ENCODE data around the gene GAGE12G. TPM values are rescaled to one million over a fixed set of nuclear protein-coding genes. Genes with fewer than 3 reads are reported as not detected.

Gene GAGE12G
- total RNA-seq, 4 donors from 2014 or later, result not detected

DNA sequence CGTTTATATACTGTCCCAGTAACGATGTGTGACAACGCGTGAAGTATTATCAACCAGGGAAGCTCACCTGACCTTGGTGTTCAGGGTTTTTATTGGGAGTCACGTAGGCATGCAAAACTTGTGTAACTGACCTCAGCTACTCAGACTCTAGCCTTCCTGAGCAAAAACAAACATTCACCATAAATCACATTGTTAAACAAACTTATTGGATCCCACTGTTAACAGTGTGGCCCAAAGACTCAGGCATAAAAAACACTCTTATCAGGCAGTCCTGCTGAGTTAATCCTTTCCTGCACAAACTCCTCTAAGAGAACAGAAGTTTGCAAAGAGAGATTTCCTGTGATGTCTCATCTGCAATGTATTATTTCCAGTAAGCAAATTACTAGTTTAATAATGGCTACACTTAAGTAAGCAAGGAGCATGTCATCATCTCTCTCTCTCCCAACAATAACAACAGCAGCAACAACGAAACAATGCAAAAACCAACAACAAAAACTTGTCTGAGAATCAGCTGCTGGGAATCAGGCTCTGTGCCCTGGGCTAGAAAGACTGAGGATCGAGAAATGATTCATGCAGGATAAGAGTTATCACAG lies 40.6 kb downstream of the GAGE12G start:
- no peak overlapping the region for H3K4me3 ChIP-seq
- H3K9me3 ChIP-seq, result no peaks in the 10 kb centered on the region
- no peak overlapping the region for H3K27ac ChIP-seq
- H3K36me3 ChIP-seq, result no peaks in the 10 kb centered on the region
- no peak for DNase-seq
- H3K27me3 ChIP-seq, result no peaks in the 10 kb centered on the region
- TF ChIP-seq, protein P1, sequence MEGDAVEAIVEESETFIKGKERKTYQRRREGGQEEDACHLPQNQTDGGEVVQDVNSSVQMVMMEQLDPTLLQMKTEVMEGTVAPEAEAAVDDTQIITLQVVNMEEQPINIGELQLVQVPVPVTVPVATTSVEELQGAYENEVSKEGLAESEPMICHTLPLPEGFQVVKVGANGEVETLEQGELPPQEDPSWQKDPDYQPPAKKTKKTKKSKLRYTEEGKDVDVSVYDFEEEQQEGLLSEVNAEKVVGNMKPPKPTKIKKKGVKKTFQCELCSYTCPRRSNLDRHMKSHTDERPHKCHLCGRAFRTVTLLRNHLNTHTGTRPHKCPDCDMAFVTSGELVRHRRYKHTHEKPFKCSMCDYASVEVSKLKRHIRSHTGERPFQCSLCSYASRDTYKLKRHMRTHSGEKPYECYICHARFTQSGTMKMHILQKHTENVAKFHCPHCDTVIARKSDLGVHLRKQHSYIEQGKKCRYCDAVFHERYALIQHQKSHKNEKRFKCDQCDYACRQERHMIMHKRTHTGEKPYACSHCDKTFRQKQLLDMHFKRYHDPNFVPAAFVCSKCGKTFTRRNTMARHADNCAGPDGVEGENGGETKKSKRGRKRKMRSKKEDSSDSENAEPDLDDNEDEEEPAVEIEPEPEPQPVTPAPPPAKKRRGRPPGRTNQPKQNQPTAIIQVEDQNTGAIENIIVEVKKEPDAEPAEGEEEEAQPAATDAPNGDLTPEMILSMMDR (IDR thresholded peaks at IDR 0.05), result no peak
- no peak for TF ChIP-seq POLR2A (IDR thresholded peaks at IDR 0.05)
- H3K4me1 ChIP-seq, result no peaks in the 10 kb centered on the region

DNA sequence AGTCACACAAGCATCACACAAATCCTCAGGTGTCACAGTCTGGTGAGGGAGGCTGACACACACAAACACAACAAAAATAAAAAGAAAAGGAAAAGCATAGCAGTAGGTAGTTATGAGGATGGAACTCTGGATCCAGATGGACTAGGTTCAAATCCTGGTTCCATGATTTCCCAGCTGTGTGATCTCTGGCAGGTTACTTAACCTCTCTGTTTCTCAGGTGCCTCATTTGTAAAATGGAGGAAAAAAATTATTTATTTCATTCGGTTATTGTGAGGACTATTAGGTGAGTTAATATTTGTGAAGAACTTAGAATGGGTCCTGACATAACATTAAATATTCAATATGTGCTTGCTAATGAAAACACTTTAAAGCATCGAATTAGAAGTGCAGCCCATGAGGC lies 48.4 kb downstream of the GAGE12G start:
- H3K27ac ChIP-seq, result no peak overlapping the region
- no peaks in the 10 kb centered on the region for H3K36me3 ChIP-seq
- no peak for DNase-seq
- no peaks in the 10 kb centered on the region for H3K27me3 ChIP-seq
- H3K4me1 ChIP-seq, result no peaks in the 10 kb centered on the region
- H3K9me3 ChIP-seq, result no peaks in the 10 kb centered on the region
- no peak overlapping the region for H3K4me3 ChIP-seq
- TF ChIP-seq, protein P1 (IDR thresholded peaks at IDR 0.05), result no peak
- TF ChIP-seq POLR2A (IDR thresholded peaks at IDR 0.05), result no peak

Small RNA genes within 50 kb of the gene (small RNA-seq; reads per million reads assigned to genes)
- gene GAGE12B, result 0 reads per million in 2 donors

Other genes starting within 250 kb of the GAGE12G start
- gene GAGE12J, start 248.4 kb upstream of the GAGE12G start, total RNA-seq, result not detected
- not detected for gene GAGE13, start 238.8 kb upstream of the GAGE12G start, total RNA-seq
- not detected for gene GAGE12C, start 38.2 kb upstream of the GAGE12G start, total RNA-seq
- gene GAGE12D, start 28.7 kb upstream of the GAGE12G start, total RNA-seq, result not detected
- gene GAGE12E, start 19.1 kb upstream of the GAGE12G start, total RNA-seq, result not detected
- not detected for gene GAGE12F, start 9.6 kb upstream of the GAGE12G start, total RNA-seq
- not detected for gene GAGE12H, start 9.5 kb downstream of the GAGE12G start, total RNA-seq
- not detected for gene GAGE2A, start 19.1 kb downstream of the GAGE12G start, total RNA-seq
- gene GAGE1, start 28.6 kb downstream of the GAGE12G start, total RNA-seq, result not detected
- not detected for gene PAGE1, start 125.6 kb downstream of the GAGE12G start, total RNA-seq